CD4-positive, alpha-beta T cell treated with Interleukin-6 at 100 ng/mL for 8 hours (primary cell): ENCODE measurements around the gene KIAA1549.

Experiments
- DNase-seq: peaks from one replicate; pipeline ENCODE4 v3.0.0-alpha.2; 2020; ENCODE audit warnings: mixed read lengths, low spot score

KIAA1549 gene

GRCh38 chr7:138907201-138907847 lies 73.9 kb downstream of the KIAA1549 start:
- no peak for DNase-seq

GRCh38 chr7:138903859-138904435 lies 77.2 kb downstream of the KIAA1549 start:
- DNase-seq = no peak

GRCh38 chr7:138903186-138903820 lies 77.9 kb downstream of the KIAA1549 start:
- DNase-seq = peak; percentile 86

GRCh38 chr7:138902161-138902560 lies 79.0 kb downstream of the KIAA1549 start:
- no peak for DNase-seq

- no peak for DNase-seq
Observed at GRCh38 chr7:138900035-138900828, 81.0 kb downstream of the KIAA1549 start.

GRCh38 chr7:138898802-138899201 lies 82.4 kb downstream of the KIAA1549 start:
- DNase-seq = no peak

- peak; percentile 19 for DNase-seq
Observed at GRCh38 chr7:138898255-138898654, 82.9 kb downstream of the KIAA1549 start.

- DNase-seq = no peak
Observed at GRCh38 chr7:138895679-138896078, 85.5 kb downstream of the KIAA1549 start.

- DNase-seq = no peak
Observed at GRCh38 chr7:138893258-138893657, 87.9 kb downstream of the KIAA1549 start.

GRCh38 chr7:138892812-138893211 lies 88.4 kb downstream of the KIAA1549 start:
- no peak for DNase-seq

GRCh38 chr7:138892006-138892630 lies 89.1 kb downstream of the KIAA1549 start:
- no peak for DNase-seq

- DNase-seq = no peak
Observed at GRCh38 chr7:138891446-138891810, 89.8 kb downstream of the KIAA1549 start.

- no peak for DNase-seq
Observed at GRCh38 chr7:138890499-138891445, 90.4 kb downstream of the KIAA1549 start.

- DNase-seq = no peak
Observed at GRCh38 chr7:138889582-138890498, 91.3 kb downstream of the KIAA1549 start.

- DNase-seq = no peak
Observed at GRCh38 chr7:138887872-138888656, 93.1 kb downstream of the KIAA1549 start.

GRCh38 chr7:138887085-138887710 lies 94.0 kb downstream of the KIAA1549 start:
- DNase-seq = no peak

GRCh38 chr7:138886501-138886917 lies 94.7 kb downstream of the KIAA1549 start:
- DNase-seq = peak; percentile 74

GRCh38 chr7:138885383-138886147 lies 95.6 kb downstream of the KIAA1549 start:
- no peak for DNase-seq
